ENCODE measurements around the gene GPR107.

Gene GPR107

DNA sequence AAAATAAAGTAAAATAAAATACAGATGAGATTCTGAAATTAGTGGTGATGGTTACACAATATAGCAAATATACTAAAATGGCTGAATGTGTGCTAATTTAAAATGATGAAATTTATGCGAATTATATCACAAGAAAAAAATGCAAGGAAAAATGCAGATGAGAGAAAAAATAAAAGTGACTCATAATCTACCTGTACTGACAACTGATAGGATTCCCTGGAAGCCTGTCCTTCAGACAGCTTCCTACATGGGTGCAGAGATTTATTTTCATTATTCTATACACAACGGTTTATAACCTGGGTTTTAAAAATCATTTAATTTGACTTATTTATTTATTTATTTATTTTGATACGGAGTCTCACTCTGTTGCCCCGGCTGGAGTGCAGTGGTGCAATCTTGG is 112.7 kb downstream of the GPR107 start:
- no peak for DNase-seq
- H3K36me3 ChIP-seq (ENCODE audit: control insufficient read depth, insufficient read depth, low read length): no peaks in the 10 kb centered on the region
- 100% methylated on average over 1 of the region's 4 CpGs for WGBS (ENCODE audit: extremely low coverage, insufficient coverage, low lambda C conversion rate)
- no peak overlapping the region for H3K18ac ChIP-seq (ENCODE audit: low read length)
- H2BK5ac ChIP-seq (ENCODE audit: low read length): no peak overlapping the region
- no peak overlapping the region for H3K4me2 ChIP-seq (ENCODE audit: low read length)
- H3K27me3 ChIP-seq (ENCODE audit: insufficient read depth, low read length, poor library complexity): no peaks in the 10 kb centered on the region
- H3K9ac ChIP-seq (ENCODE audit: low read length): no peak overlapping the region
- no peak overlapping the region for H4K5ac ChIP-seq (ENCODE audit: low read length)
- no peak overlapping the region for H4K8ac ChIP-seq (ENCODE audit: low read depth, low read length)
- no peak overlapping the region for H3K4ac ChIP-seq (ENCODE audit: low read depth, low read length)
- no peaks in the 10 kb centered on the region for H3K79me2 ChIP-seq (ENCODE audit: control insufficient read depth, insufficient read depth, low read length)
- no peak overlapping the region for H2BK15ac ChIP-seq (replicated peaks; ENCODE audit: low read depth)
- H2AK5ac ChIP-seq (ENCODE audit: low read length): no peak overlapping the region
- no peak overlapping the region for H2BK120ac ChIP-seq (ENCODE audit: low read depth, low read length)
- no peak overlapping the region for H3K27ac ChIP-seq (ENCODE audit: low read depth, low read length)
- H3K4me3 ChIP-seq (ENCODE audit: low read length): no peak overlapping the region
- H3K56ac ChIP-seq (ENCODE audit: low read length): no peak overlapping the region
- H3K23ac ChIP-seq (ENCODE audit: low read length): no peak overlapping the region
- H3K4me1 ChIP-seq (ENCODE audit: control insufficient read depth, low read depth, low read length): no peaks in the 10 kb centered on the region
- no peaks in the 10 kb centered on the region for H3K79me1 ChIP-seq (ENCODE audit: low read length)

GRCh38 chr9:130167927-130168326 is 114.2 kb downstream of the GPR107 start:
- no peaks in the 10 kb centered on the region for H3K36me3 ChIP-seq (ENCODE audit: control insufficient read depth, insufficient read depth, low read length)

DNA sequence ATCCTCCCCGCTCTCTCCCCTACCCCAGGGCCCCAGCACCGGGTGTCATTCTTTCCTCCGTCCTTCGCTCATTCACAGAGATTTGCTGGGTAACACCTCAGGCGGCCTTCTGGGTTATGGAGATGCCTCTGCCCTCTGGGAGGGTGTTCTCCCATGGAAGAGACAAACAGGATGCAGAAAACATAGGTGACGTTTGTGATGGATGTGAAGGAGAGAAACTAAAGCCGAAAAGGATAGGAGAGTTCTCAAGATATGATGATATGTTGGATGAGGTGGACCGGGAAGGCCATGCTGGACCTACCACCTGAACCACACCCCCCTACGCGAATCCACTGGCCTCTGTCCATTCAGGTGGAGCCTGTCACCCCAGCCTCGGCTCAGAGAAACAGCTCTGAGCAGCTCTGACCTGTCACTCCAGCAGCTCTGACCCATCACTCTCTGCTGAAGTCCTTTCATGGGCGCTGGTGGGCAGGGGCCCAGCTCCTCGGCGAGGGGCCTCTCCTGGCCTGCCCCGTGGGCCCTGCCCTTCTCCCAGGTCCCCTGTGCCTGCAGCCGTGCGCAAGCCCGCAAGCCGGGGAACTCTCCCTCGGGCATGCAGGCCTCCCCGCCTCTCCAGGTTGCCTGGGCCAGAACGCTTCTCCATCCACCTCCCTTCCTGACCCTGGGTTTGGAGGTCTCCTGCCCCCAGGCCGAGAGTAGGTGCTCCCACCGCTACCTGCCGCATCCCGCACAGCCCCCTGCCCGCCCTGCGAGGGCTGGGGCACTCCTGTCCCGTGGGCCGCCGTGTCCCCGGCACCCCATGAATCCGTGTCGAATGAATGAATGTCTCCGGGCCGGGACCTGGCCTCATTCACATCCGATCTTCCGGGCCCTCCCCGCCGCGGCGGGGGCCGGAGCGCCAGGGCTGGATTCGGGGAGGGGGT is 117.8 kb downstream of the GPR107 start:
- peak; percentile 41 for DNase-seq
- H3K27ac ChIP-seq (ENCODE audit: low read depth, low read length): no peak overlapping the region
- WGBS (ENCODE audit: extremely low coverage, insufficient coverage, low lambda C conversion rate): no CpG with 5 or more reads among the region's 45 CpGs

More at GRCh38 chr9:130167927-130168326, 114.2 kb downstream of the GPR107 start:
- Histone ChIP-seq H3K23ac (ENCODE audit: low read length) (no peak overlapping the region), H3K4me3 (ENCODE audit: low read length) (no peak overlapping the region), H4K8ac (ENCODE audit: low read depth, low read length) (no peak overlapping the region), H3K4me1 (ENCODE audit: control insufficient read depth, low read depth, low read length) (no peaks in the 10 kb centered on the region), H3K4ac (ENCODE audit: low read depth, low read length) (no peak overlapping the region), H3K9ac (ENCODE audit: low read length) (no peak overlapping the region), H2BK5ac (ENCODE audit: low read length) (no peak overlapping the region), H4K5ac (ENCODE audit: low read length) (no peak overlapping the region), H2AK5ac (ENCODE audit: low read length) (no peak overlapping the region), H2BK15ac (replicated peaks; ENCODE audit: low read depth) (no peak overlapping the region), H3K18ac (ENCODE audit: low read length) (no peak overlapping the region), H3K56ac (ENCODE audit: low read length) (no peak overlapping the region), H3K79me1 (ENCODE audit: low read length) (no peaks in the 10 kb centered on the region), H3K27me3 (ENCODE audit: insufficient read depth, low read length, poor library complexity) (no peaks in the 10 kb centered on the region), H3K4me2 (ENCODE audit: low read length) (no peak overlapping the region), H2BK120ac (ENCODE audit: low read depth, low read length) (no peak overlapping the region), H3K79me2 (ENCODE audit: control insufficient read depth, insufficient read depth, low read length) (no peaks in the 10 kb centered on the region), H3K27ac (ENCODE audit: low read depth, low read length) (no peak overlapping the region)
- whole genome bisulfite sequencing (ENCODE audit: extremely low coverage, insufficient coverage, low lambda C conversion rate): no CpG with 5 or more reads among the region's 6 CpGs
- peak; percentile 92 for DNase-seq

GRCh38 chr9:130172161-130172857 is 118.6 kb downstream of the GPR107 start, which contains the start of gene NCS1:
Gene NCS1, plus strand, starts transcription at chr9:130172404. Its CDS starts 260 bp downstream, at chr9:130172664.
- Histone ChIP-seq H3K18ac (ENCODE audit: low read length) (peak within 1 kb of the TSS; percentile 75), H4K8ac (ENCODE audit: low read depth, low read length) (peak within 1 kb of the TSS; percentile 70), H3K27ac (ENCODE audit: low read depth, low read length) (no peak within 1 kb of the TSS), H3K4me1 (ENCODE audit: control insufficient read depth, low read depth, low read length) (peaks cover 3% of the 10 kb centered on the region), H3K23ac (ENCODE audit: low read length) (peak within 1 kb of the TSS; percentile 98), H2BK15ac (replicated peaks; ENCODE audit: low read depth) (no peak within 1 kb of the TSS), H3K79me1 (ENCODE audit: low read length) (peaks cover 20% of the 10 kb centered on the region), H3K27me3 (ENCODE audit: insufficient read depth, low read length, poor library complexity) (no peaks in the 10 kb centered on the region), H3K4me3 (ENCODE audit: low read length) (peak within 1 kb of the TSS; percentile 63), H3K56ac (ENCODE audit: low read length) (peak within 1 kb of the TSS; percentile 90), H2BK5ac (ENCODE audit: low read length) (no peak within 1 kb of the TSS), H3K36me3 (ENCODE audit: control insufficient read depth, insufficient read depth, low read length) (no peaks in the 10 kb centered on the region), H3K4ac (ENCODE audit: low read depth, low read length) (peak within 1 kb of the TSS; percentile 71), H2AK5ac (ENCODE audit: low read length) (no peak within 1 kb of the TSS), H3K9ac (ENCODE audit: low read length) (peak within 1 kb of the TSS; percentile 82), H2BK120ac (ENCODE audit: low read depth, low read length) (peak within 1 kb of the TSS; percentile 18), H3K79me2 (ENCODE audit: control insufficient read depth, insufficient read depth, low read length) (peaks cover 31% of the 10 kb centered on the region), H3K4me2 (ENCODE audit: low read length) (peak within 1 kb of the TSS; percentile 97), H4K5ac (ENCODE audit: low read length) (no peak within 1 kb of the TSS)
- WGBS (ENCODE audit: extremely low coverage, insufficient coverage, low lambda C conversion rate): no CpG with 5 or more reads among the region's 101 CpGs
- DNase-seq: peak; percentile 56

More for the DNA sequence above, 117.8 kb downstream of the GPR107 start:
- H3K4me2 ChIP-seq (ENCODE audit: low read length): peak overlapping the region; percentile 97
- H3K9ac ChIP-seq (ENCODE audit: low read length): peak overlapping the region; percentile 82
- no peak overlapping the region for H2BK15ac ChIP-seq (replicated peaks; ENCODE audit: low read depth)
- H3K4me1 ChIP-seq (ENCODE audit: control insufficient read depth, low read depth, low read length): peaks cover 3% of the 10 kb centered on the region
- H3K27me3 ChIP-seq (ENCODE audit: insufficient read depth, low read length, poor library complexity): no peaks in the 10 kb centered on the region
- H3K79me2 ChIP-seq (ENCODE audit: control insufficient read depth, insufficient read depth, low read length): peaks cover 27% of the 10 kb centered on the region
- peak overlapping the region; percentile 72 for H3K18ac ChIP-seq (ENCODE audit: low read length)
- H3K36me3 ChIP-seq (ENCODE audit: control insufficient read depth, insufficient read depth, low read length): no peaks in the 10 kb centered on the region
- no peak overlapping the region for H2BK120ac ChIP-seq (ENCODE audit: low read depth, low read length)
- H4K8ac ChIP-seq (ENCODE audit: low read depth, low read length): no peak overlapping the region
- H3K4ac ChIP-seq (ENCODE audit: low read depth, low read length): no peak overlapping the region
- H4K5ac ChIP-seq (ENCODE audit: low read length): no peak overlapping the region
- no peak overlapping the region for H2BK5ac ChIP-seq (ENCODE audit: low read length)
- H3K4me3 ChIP-seq (ENCODE audit: low read length): peak overlapping the region; percentile 37
- H2AK5ac ChIP-seq (ENCODE audit: low read length): no peak overlapping the region
- H3K79me1 ChIP-seq (ENCODE audit: low read length): peaks cover 15% of the 10 kb centered on the region
- peak overlapping the region; percentile 89 for H3K56ac ChIP-seq (ENCODE audit: low read length)
- peak overlapping the region; percentile 98 for H3K23ac ChIP-seq (ENCODE audit: low read length)

- Histone ChIP-seq H3K4me3 (ENCODE audit: low read length) (peak overlapping the region; percentile 63), H3K27me3 (ENCODE audit: insufficient read depth, low read length, poor library complexity) (no peaks in the 10 kb centered on the region), H3K23ac (ENCODE audit: low read length) (no peak overlapping the region), H2BK15ac (replicated peaks; ENCODE audit: low read depth) (no peak overlapping the region), H3K9ac (ENCODE audit: low read length) (peak overlapping the region; percentile 65), H3K56ac (ENCODE audit: low read length) (peak overlapping the region; percentile 90), H3K4me1 (ENCODE audit: control insufficient read depth, low read depth, low read length) (peaks cover 3% of the 10 kb centered on the region), H3K27ac (ENCODE audit: low read depth, low read length) (no peak overlapping the region), H3K79me2 (ENCODE audit: control insufficient read depth, insufficient read depth, low read length) (peaks cover 34% of the 10 kb centered on the region), H2BK5ac (ENCODE audit: low read length) (no peak overlapping the region), H3K18ac (ENCODE audit: low read length) (peak overlapping the region; percentile 75), H3K4me2 (ENCODE audit: low read length) (peak overlapping the region; percentile 90), H4K8ac (ENCODE audit: low read depth, low read length) (no peak overlapping the region), H4K5ac (ENCODE audit: low read length) (no peak overlapping the region), H2BK120ac (ENCODE audit: low read depth, low read length) (peak overlapping the region; percentile 18), H3K36me3 (ENCODE audit: control insufficient read depth, insufficient read depth, low read length) (no peaks in the 10 kb centered on the region), H2AK5ac (ENCODE audit: low read length) (peak overlapping the region; percentile 22), H3K4ac (ENCODE audit: low read depth, low read length) (peak overlapping the region; percentile 71), H3K79me1 (ENCODE audit: low read length) (peaks cover 23% of the 10 kb centered on the region)
- peak; percentile 42 for DNase-seq
- no CpG with 5 or more reads among the region's 57 CpGs for WGBS (ENCODE audit: extremely low coverage, insufficient coverage, low lambda C conversion rate)
These were observed 119.4 kb downstream of the GPR107 start for GRCh38 chr9:130172858-130173665.

Data from mesendoderm (in vitro differentiated cells).